ENCODE measurements around the gene IGFL4.

IGFL4 gene

GRCh38 chr19:46076951-46077814 lies 36.4 kb upstream of the IGFL4 start:
- no peak overlapping the region for H3K27ac ChIP-seq (ENCODE audit: low read depth, low read length)
- no peak overlapping the region for H3K9ac ChIP-seq (ENCODE audit: low read depth, low read length)
- no peaks in the 10 kb centered on the region for H3K9me3 ChIP-seq (ENCODE audit: insufficient read depth, low read depth, low read length)
- H3K27me3 ChIP-seq (ENCODE audit: insufficient read depth, low read length), result peaks cover 45% of the 10 kb centered on the region
- H3K4me3 ChIP-seq (ENCODE audit: low read length), result peak overlapping the region; percentile 65
- no peaks in the 10 kb centered on the region for H3K4me1 ChIP-seq (ENCODE audit: insufficient read depth, low read length)
- 2% methylated on average over 50 of the region's 50 CpGs for WGBS
- no peaks in the 10 kb centered on the region for H3K36me3 ChIP-seq (ENCODE audit: insufficient read depth, low read length)

GRCh38 chr19:46076031-46076880 lies 35.5 kb upstream of the IGFL4 start:
- Histone ChIP-seq H3K36me3 (ENCODE audit: insufficient read depth, low read length) (no peaks in the 10 kb centered on the region), H3K9me3 (ENCODE audit: insufficient read depth, low read depth, low read length) (no peaks in the 10 kb centered on the region), H3K9ac (ENCODE audit: low read depth, low read length) (no peak overlapping the region), H3K27me3 (ENCODE audit: insufficient read depth, low read length) (peaks cover 45% of the 10 kb centered on the region), H3K27ac (ENCODE audit: low read depth, low read length) (no peak overlapping the region), H3K4me1 (ENCODE audit: insufficient read depth, low read length) (no peaks in the 10 kb centered on the region), H3K4me3 (ENCODE audit: low read length) (peak overlapping the region; percentile 65)
- WGBS, result 68% methylated on average over 8 of the region's 9 CpGs

DNA sequence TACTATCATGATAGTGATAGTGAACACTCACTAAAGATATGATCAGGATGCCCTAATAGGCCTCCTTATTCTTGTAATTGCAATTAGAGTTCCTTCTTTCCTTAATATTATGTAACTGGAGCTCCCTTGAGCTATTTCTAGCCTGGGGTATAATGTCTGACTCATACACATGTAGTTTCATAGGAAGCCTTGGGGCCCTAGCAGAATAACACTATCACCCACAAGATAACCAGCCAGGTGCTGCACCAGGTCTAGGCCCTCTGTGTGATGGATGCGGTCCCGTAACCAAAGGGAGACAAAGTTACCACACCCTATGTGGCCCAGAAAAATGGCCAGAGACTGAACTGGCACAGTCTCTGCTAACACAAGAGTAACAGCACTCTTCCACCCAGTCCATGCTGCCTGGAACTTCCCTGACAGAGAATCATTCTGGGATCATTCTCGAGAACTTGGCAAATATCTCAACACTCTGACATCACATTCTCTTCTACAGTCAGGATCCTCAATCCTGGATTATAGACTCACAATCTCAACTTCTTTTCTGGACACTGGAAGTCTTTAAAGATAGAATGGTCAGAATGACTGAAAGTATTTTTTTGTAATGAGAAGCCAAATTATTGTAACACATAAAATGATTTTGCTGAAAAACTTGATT lies 32.6 kb upstream of the IGFL4 start:
- Histone ChIP-seq H3K4me3 (ENCODE audit: low read length) (no peak overlapping the region), H3K9ac (ENCODE audit: low read depth, low read length) (no peak overlapping the region), H3K9me3 (ENCODE audit: insufficient read depth, low read depth, low read length) (no peaks in the 10 kb centered on the region), H3K36me3 (ENCODE audit: insufficient read depth, low read length) (no peaks in the 10 kb centered on the region), H3K27ac (ENCODE audit: low read depth, low read length) (no peak overlapping the region), H3K4me1 (ENCODE audit: insufficient read depth, low read length) (no peaks in the 10 kb centered on the region), H3K27me3 (ENCODE audit: insufficient read depth, low read length) (peaks cover 53% of the 10 kb centered on the region)
- WGBS, result 96% methylated on average over 3 of the region's 3 CpGs

- H3K9ac ChIP-seq (ENCODE audit: low read depth, low read length), result no peak overlapping the region
- no peak overlapping the region for H3K4me3 ChIP-seq (ENCODE audit: low read length)
- H3K27ac ChIP-seq (ENCODE audit: low read depth, low read length), result no peak overlapping the region
- no peaks in the 10 kb centered on the region for H3K4me1 ChIP-seq (ENCODE audit: insufficient read depth, low read length)
- WGBS, result 77% methylated on average over 6 of the region's 6 CpGs
- H3K9me3 ChIP-seq (ENCODE audit: insufficient read depth, low read depth, low read length), result no peaks in the 10 kb centered on the region
- peaks cover 30% of the 10 kb centered on the region for H3K27me3 ChIP-seq (ENCODE audit: insufficient read depth, low read length)
- H3K36me3 ChIP-seq (ENCODE audit: insufficient read depth, low read length), result no peaks in the 10 kb centered on the region
These were observed 29.1 kb upstream of the IGFL4 start for GRCh38 chr19:46069806-46070341.

- Histone ChIP-seq H3K27me3 (ENCODE audit: insufficient read depth, low read length) (peaks cover 18% of the 10 kb centered on the region; the same call in 1 of the 2 replicates), H3K36me3 (ENCODE audit: insufficient read depth, low read length) (no peaks in the 10 kb centered on the region), H3K27ac (ENCODE audit: low read depth, low read length) (no peak overlapping the region), H3K9me3 (ENCODE audit: insufficient read depth, low read depth, low read length) (no peaks in the 10 kb centered on the region), H3K4me3 (ENCODE audit: low read length) (no peak overlapping the region), H3K4me1 (ENCODE audit: insufficient read depth, low read length) (no peaks in the 10 kb centered on the region), H3K9ac (ENCODE audit: low read depth, low read length) (no peak overlapping the region)
- 88% methylated on average over 12 of the region's 12 CpGs for WGBS
These were observed 27.8 kb upstream of the IGFL4 start for GRCh38 chr19:46068345-46069258.

DNA sequence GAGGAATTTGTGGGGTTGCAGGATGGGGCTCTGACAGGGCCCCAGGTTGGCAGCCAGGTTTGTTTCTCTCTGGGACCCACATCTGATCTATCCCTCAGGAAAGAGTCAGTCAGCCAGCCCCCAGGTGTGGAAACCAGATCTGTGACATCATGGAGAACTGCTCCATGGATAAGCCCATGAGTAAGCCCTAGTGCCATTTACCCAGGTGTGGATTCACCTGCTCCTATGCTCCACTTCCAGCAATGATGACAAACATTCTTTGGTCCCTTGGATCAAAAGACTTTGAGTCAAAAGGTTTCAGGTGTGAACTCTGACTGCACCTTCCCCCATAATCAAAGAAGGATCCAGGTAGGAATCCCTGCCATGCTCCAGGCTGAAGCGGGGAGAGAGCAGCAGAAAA lies 26.9 kb upstream of the IGFL4 start:
- peaks cover 11% of the 10 kb centered on the region; the same call in 1 of the 2 replicates for H3K27me3 ChIP-seq (ENCODE audit: insufficient read depth, low read length)
- H3K9ac ChIP-seq (ENCODE audit: low read depth, low read length), result no peak overlapping the region
- no peak overlapping the region for H3K27ac ChIP-seq (ENCODE audit: low read depth, low read length)
- no peak overlapping the region for H3K4me3 ChIP-seq (ENCODE audit: low read length)
- 96% methylated on average over 1 of the region's 1 CpG for WGBS
- no peaks in the 10 kb centered on the region for H3K36me3 ChIP-seq (ENCODE audit: insufficient read depth, low read length)
- no peaks in the 10 kb centered on the region for H3K4me1 ChIP-seq (ENCODE audit: insufficient read depth, low read length)
- no peaks in the 10 kb centered on the region for H3K9me3 ChIP-seq (ENCODE audit: insufficient read depth, low read depth, low read length)

- WGBS, result 89% methylated on average over 1 of the region's 1 CpG
- peaks cover 6% of the 10 kb centered on the region for H3K9me3 ChIP-seq (ENCODE audit: insufficient read depth, low read depth, low read length)
- no peaks in the 10 kb centered on the region for H3K4me1 ChIP-seq (ENCODE audit: insufficient read depth, low read length)
- H3K27me3 ChIP-seq (ENCODE audit: insufficient read depth, low read length), result peaks cover 11% of the 10 kb centered on the region; the same call in 1 of the 2 replicates
- no peak overlapping the region for H3K4me3 ChIP-seq (ENCODE audit: low read length)
- no peak overlapping the region for H3K27ac ChIP-seq (ENCODE audit: low read depth, low read length)
- H3K9ac ChIP-seq (ENCODE audit: low read depth, low read length), result no peak overlapping the region
- no peaks in the 10 kb centered on the region for H3K36me3 ChIP-seq (ENCODE audit: insufficient read depth, low read length)
These were observed 25.7 kb upstream of the IGFL4 start for GRCh38 chr19:46066471-46066870.

DNA sequence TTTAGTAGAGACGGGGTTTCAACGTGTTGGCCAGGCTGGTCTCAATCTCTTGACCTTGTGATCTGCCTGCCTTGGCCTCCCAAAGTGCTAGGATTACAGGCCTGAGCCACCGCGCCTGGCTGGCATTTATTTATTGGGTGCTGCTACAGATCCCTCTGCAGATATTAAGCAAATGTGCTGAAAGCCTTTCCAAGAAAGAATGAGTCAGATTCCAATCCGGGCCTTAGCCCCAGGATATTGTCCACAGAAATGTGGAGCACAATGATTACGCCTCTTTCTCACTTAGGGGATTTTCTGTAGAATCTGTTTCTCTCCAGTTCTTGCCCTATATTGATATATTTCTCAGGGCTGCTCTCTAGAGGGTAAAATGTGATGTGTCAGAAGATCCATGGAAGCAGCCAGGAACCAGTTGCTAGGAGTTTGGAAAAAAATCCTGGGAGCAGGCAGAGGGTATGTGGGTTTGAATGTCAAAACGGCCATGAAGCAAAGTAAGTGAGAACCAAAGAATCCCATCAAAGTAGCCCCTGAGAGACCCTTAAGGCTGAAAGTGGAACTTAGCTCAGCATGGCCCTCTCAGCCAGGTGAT lies 24.8 kb upstream of the IGFL4 start:
- H3K9ac ChIP-seq (ENCODE audit: low read depth, low read length), result no peak overlapping the region
- peaks cover 15% of the 10 kb centered on the region for H3K9me3 ChIP-seq (ENCODE audit: insufficient read depth, low read depth, low read length)
- H3K4me3 ChIP-seq (ENCODE audit: low read length), result no peak overlapping the region
- no peaks in the 10 kb centered on the region for H3K36me3 ChIP-seq (ENCODE audit: insufficient read depth, low read length)
- H3K4me1 ChIP-seq (ENCODE audit: insufficient read depth, low read length), result no peaks in the 10 kb centered on the region
- 85% methylated on average over 7 of the region's 7 CpGs for WGBS
- H3K27me3 ChIP-seq (ENCODE audit: insufficient read depth, low read length), result peaks cover 11% of the 10 kb centered on the region; the same call in 1 of the 2 replicates
- no peak overlapping the region for H3K27ac ChIP-seq (ENCODE audit: low read depth, low read length)

DNA sequence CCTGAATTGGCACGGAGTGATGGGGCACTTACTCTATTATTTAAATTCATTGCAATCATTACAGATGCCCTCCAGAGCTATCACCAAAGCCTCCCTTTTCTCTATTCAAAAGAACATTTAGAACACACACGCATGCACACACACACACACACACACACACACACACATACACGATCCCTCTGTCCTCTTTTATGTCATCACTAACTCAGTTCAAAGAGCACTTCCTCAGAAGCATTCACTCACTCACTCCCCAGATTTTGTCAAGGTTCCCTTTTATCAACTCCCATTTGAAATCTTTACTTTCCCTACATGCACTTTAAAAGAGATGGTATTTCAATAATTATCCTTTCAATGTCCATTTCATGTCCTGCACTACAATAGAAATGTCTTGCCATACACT lies 22.4 kb upstream of the IGFL4 start:
- Histone ChIP-seq H3K27me3 (ENCODE audit: insufficient read depth, low read length) (0 out of 2 replicates have a peak, but pooled peaks cover 4% of the 10 kb centered on the region), H3K9me3 (ENCODE audit: insufficient read depth, low read depth, low read length) (peaks cover 26% of the 10 kb centered on the region), H3K4me1 (ENCODE audit: insufficient read depth, low read length) (no peaks in the 10 kb centered on the region), H3K4me3 (ENCODE audit: low read length) (no peak overlapping the region), H3K9ac (ENCODE audit: low read depth, low read length) (no peak overlapping the region), H3K27ac (ENCODE audit: low read depth, low read length) (no peak overlapping the region), H3K36me3 (ENCODE audit: insufficient read depth, low read length) (no peaks in the 10 kb centered on the region)
- 87% methylated on average over 3 of the region's 3 CpGs for WGBS

GRCh38 chr19:46060012-46060411 lies 19.2 kb upstream of the IGFL4 start:
- Histone ChIP-seq H3K9ac (ENCODE audit: low read depth, low read length) (no peak overlapping the region), H3K9me3 (ENCODE audit: insufficient read depth, low read depth, low read length) (peaks cover 26% of the 10 kb centered on the region), H3K4me3 (ENCODE audit: low read length) (no peak overlapping the region), H3K27me3 (ENCODE audit: insufficient read depth, low read length) (peaks cover 3% of the 10 kb centered on the region; the same call in 1 of the 2 replicates), H3K27ac (ENCODE audit: low read depth, low read length) (no peak overlapping the region), H3K4me1 (ENCODE audit: insufficient read depth, low read length) (no peaks in the 10 kb centered on the region), H3K36me3 (ENCODE audit: insufficient read depth, low read length) (no peaks in the 10 kb centered on the region)
- 90% methylated on average over 2 of the region's 2 CpGs for WGBS

All from HUES64 (cell line).